ENCODE measurements around the gene DGKD. TPM values are rescaled to one million over a fixed set of nuclear protein-coding genes. Genes with fewer than 3 reads are reported as not detected.
A peak's percentile ranks its signal among the peaks of the same experiment; 100 is the strongest.

DGKD gene
- total RNA-seq, 1 donor from 2014 or later = 17.7 TPM

- Histone ChIP-seq H3K9me3 (ENCODE audit: insufficient read depth, low read depth, low read length) (no peaks in the 10 kb centered on the region), H3K9ac (ENCODE audit: low read length) (no peak overlapping the region), H3K27ac (ENCODE audit: low read depth, low read length) (no peak overlapping the region), H3K4me2 (ENCODE audit: low read length) (no peak overlapping the region), H3K36me3 (ENCODE audit: insufficient read depth, low read length) (no peaks in the 10 kb centered on the region), H3K79me2 (ENCODE audit: insufficient read depth, low read length) (no peaks in the 10 kb centered on the region), H3K4me3 (ENCODE audit: insufficient read depth, low read depth, low read length) (no peak overlapping the region), H3K4me1 (ENCODE audit: insufficient read depth, low read length) (peaks cover 1% of the 10 kb centered on the region), H2AFZ (ENCODE audit: low read depth, low read length) (no peak overlapping the region), H4K20me1 (ENCODE audit: insufficient read depth, low read length) (no peaks in the 10 kb centered on the region), H3K27me3 (ENCODE audit: insufficient read depth, low read length) (no peaks in the 10 kb centered on the region)
- Mint-ChIP-seq H3K9me3 (ENCODE audit: unreplicated experiment) (no peaks in the 10 kb centered on the region), H3K27me3 (ENCODE audit: low read depth, unreplicated experiment) (no peaks in the 10 kb centered on the region), H3K4me3 (ENCODE audit: unreplicated experiment) (no peak overlapping the region), H3K27ac (ENCODE audit: unreplicated experiment) (no peak overlapping the region), H3K4me1 (ENCODE audit: low read depth, unreplicated experiment) (peaks cover 6% of the 10 kb centered on the region), H3K36me3 (ENCODE audit: low read depth, unreplicated experiment) (peaks cover 6% of the 10 kb centered on the region)
- FAIRE-seq (no peak), DNase-seq (ENCODE audit: low read depth) (no peak)
- TF ChIP-seq CTCF (IDR thresholded peaks at IDR 0.05; ENCODE audit: insufficient read depth, low read depth, low read length) (peak; percentile 60), EZH2 (IDR thresholded peaks at IDR 0.05; ENCODE audit: insufficient read depth, low read length) (no peak)
Observed at GRCh38 chr2:233404222-233404621, 49.9 kb downstream of the DGKD start.

DNA sequence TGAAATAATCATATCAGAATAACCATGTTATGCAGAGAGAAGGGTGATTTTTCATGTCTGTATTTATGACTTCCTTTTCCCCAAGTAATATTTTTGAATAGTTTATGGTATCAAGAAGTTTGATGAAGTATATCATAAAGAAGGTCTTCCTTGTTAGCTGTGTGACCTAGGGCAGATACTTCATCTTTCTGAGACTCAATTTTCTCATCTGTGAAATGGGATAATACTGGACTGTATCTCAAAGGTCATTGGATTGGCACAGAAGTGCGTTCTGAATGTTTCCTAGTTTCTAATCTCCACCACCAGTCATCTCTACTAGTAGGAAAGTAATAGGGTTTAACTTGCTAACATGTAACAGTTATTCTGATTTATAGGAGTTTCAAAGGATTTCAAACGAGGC is 52.6 kb downstream of the DGKD start:
- Histone ChIP-seq H4K20me1 (ENCODE audit: insufficient read depth, low read length) (no peaks in the 10 kb centered on the region), H3K9ac (ENCODE audit: low read length) (no peak overlapping the region), H3K27ac (ENCODE audit: low read depth, low read length) (no peak overlapping the region), H3K9me3 (ENCODE audit: insufficient read depth, low read depth, low read length) (no peaks in the 10 kb centered on the region), H3K79me2 (ENCODE audit: insufficient read depth, low read length) (no peaks in the 10 kb centered on the region), H3K36me3 (ENCODE audit: insufficient read depth, low read length) (no peaks in the 10 kb centered on the region), H3K4me2 (ENCODE audit: low read length) (no peak overlapping the region), H2AFZ (ENCODE audit: low read depth, low read length) (no peak overlapping the region), H3K4me1 (ENCODE audit: insufficient read depth, low read length) (no peaks in the 10 kb centered on the region), H3K4me3 (ENCODE audit: insufficient read depth, low read depth, low read length) (no peak overlapping the region), H3K27me3 (ENCODE audit: insufficient read depth, low read length) (no peaks in the 10 kb centered on the region)
- FAIRE-seq (no peak), DNase-seq (ENCODE audit: low read depth) (no peak)
- Mint-ChIP-seq H3K27me3 (ENCODE audit: low read depth, unreplicated experiment) (no peaks in the 10 kb centered on the region), H3K27ac (ENCODE audit: unreplicated experiment) (no peak overlapping the region), H3K4me3 (ENCODE audit: unreplicated experiment) (no peak overlapping the region), H3K36me3 (ENCODE audit: low read depth, unreplicated experiment) (peaks cover 10% of the 10 kb centered on the region), H3K9me3 (ENCODE audit: unreplicated experiment) (peaks cover 13% of the 10 kb centered on the region), H3K4me1 (ENCODE audit: low read depth, unreplicated experiment) (peaks cover 1% of the 10 kb centered on the region)
- no peak for TF ChIP-seq EZH2 (IDR thresholded peaks at IDR 0.05; ENCODE audit: insufficient read depth, low read length)
- no peak for TF ChIP-seq CTCF (IDR thresholded peaks at IDR 0.05; ENCODE audit: insufficient read depth, low read depth, low read length)

DNA sequence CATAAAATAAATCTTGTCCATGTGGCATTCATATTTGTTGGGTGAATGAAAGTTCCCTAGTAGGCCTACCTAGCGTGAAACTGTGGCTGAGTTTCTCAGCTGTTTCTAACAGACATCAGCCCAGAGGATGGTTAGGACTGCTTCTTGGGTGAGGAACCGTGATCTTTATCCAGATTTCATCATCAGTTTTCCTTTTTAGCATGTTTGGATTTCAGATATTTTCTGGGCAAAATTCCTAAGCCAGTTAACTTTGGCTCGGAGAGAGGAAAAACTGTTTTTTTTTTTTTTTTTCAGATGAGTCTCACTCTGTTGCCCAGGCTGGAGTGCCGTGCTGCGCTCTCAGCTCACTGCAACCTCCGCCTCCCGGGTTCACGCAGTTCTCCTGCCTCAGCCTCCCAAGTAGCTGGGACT is 53.5 kb downstream of the DGKD start:
- no peak overlapping the region for H3K27ac Mint-ChIP-seq (ENCODE audit: unreplicated experiment)
- TF ChIP-seq EZH2 (IDR thresholded peaks at IDR 0.05; ENCODE audit: insufficient read depth, low read length) (no peak), CTCF (IDR thresholded peaks at IDR 0.05; ENCODE audit: insufficient read depth, low read depth, low read length) (no peak)
- no peaks in the 10 kb centered on the region for H3K4me1 ChIP-seq (ENCODE audit: insufficient read depth, low read length)
- no peak overlapping the region for H2AFZ ChIP-seq (ENCODE audit: low read depth, low read length)
- DNase-seq (ENCODE audit: low read depth) = peak; percentile 41
- peaks cover 10% of the 10 kb centered on the region for H3K36me3 Mint-ChIP-seq (ENCODE audit: low read depth, unreplicated experiment)
- no peaks in the 10 kb centered on the region for H3K36me3 ChIP-seq (ENCODE audit: insufficient read depth, low read length)
- no peak for FAIRE-seq
- H3K79me2 ChIP-seq (ENCODE audit: insufficient read depth, low read length) = no peaks in the 10 kb centered on the region
- H3K27me3 Mint-ChIP-seq (ENCODE audit: low read depth, unreplicated experiment) = no peaks in the 10 kb centered on the region
- H3K9ac ChIP-seq (ENCODE audit: low read length) = no peak overlapping the region
- no peak overlapping the region for H3K4me2 ChIP-seq (ENCODE audit: low read length)
- H3K27me3 ChIP-seq (ENCODE audit: insufficient read depth, low read length) = no peaks in the 10 kb centered on the region
- H4K20me1 ChIP-seq (ENCODE audit: insufficient read depth, low read length) = no peaks in the 10 kb centered on the region
- peaks cover 13% of the 10 kb centered on the region for H3K9me3 Mint-ChIP-seq (ENCODE audit: unreplicated experiment)
- H3K9me3 ChIP-seq (ENCODE audit: insufficient read depth, low read depth, low read length) = no peaks in the 10 kb centered on the region
- no peak overlapping the region for H3K27ac ChIP-seq (ENCODE audit: low read depth, low read length)
- H3K4me3 ChIP-seq (ENCODE audit: insufficient read depth, low read depth, low read length) = no peak overlapping the region
- H3K4me1 Mint-ChIP-seq (ENCODE audit: low read depth, unreplicated experiment) = peaks cover 1% of the 10 kb centered on the region
- H3K4me3 Mint-ChIP-seq (ENCODE audit: unreplicated experiment) = no peak overlapping the region
